HEK293 (cell line): Measurements from ENCODE around the gene TTC4.

ENCODE experiments used
- CTCF ChIA-PET: fragments of 350-600 bp; formaldehyde crosslinking; extraction: SDS; loops from one replicate; lab custom pipeline; 2021; ENCODE audit warnings: antibody characterized with exemption; lab: Yijun Ruan, JAX
- POLR2A ChIA-PET: fragments of 300-600 bp; formaldehyde crosslinking; extraction: SDS; loops from one replicate; lab custom pipeline; 2020; ENCODE audit warnings: antibody characterized with exemption, inconsistent platforms; lab: Yijun Ruan, JAX
- H3K27ac ChIP-seq: fragments of 200-500 bp; sonication (Bioruptor generic); 2 replicates; pipeline ENCODE4 v1.5.1; 2014; ENCODE audit warnings: low read depth, low read length, control low read depth, inconsistent platforms; ENCODE audit errors: extremely low read depth
- H3K36me3 ChIP-seq, 2 experiments: fragments of 200-500 bp in 1 of 2; sonication (Bioruptor generic) in 1 of 2; 1 replicate in 1 of 2; 2 replicates in 1 of 2; pipeline ENCODE4 v1.5.1; 2014 to 2017; ENCODE audit warnings: inconsistent platforms in 2 of 2, low read length in 2 of 2; ENCODE audit not compliant: control insufficient read depth in 2 of 2, insufficient read depth in 1 of 2
- H3K4me1 ChIP-seq: fragments of 200-500 bp; sonication (Bioruptor generic); 2 replicates; pipeline ENCODE4 v1.5.1; 2014; ENCODE audit warnings: mild to moderate bottlenecking, low read length, inconsistent platforms; ENCODE audit not compliant: control insufficient read depth, insufficient read depth
- H3K4me3 ChIP-seq: 2 replicates; pipeline ENCODE4 v1.5.1; 2011; ENCODE audit warnings: low read depth, mild to moderate bottlenecking, control low read depth, low read length, moderate library complexity
- H3K9me3 ChIP-seq: fragments of 200-500 bp; sonication (Bioruptor generic); 2 replicates; pipeline ENCODE4 v1.5.1; 2014; ENCODE audit warnings: low read depth, low read length, inconsistent platforms; ENCODE audit not compliant: control insufficient read depth, insufficient read depth
- HIC1 ChIP-seq: fragments of 450-650 bp; formaldehyde crosslinking; IDR thresholded peaks from 2 replicates; pipeline ENCODE4 v1.5.1; 2016; ENCODE audit warnings: missing biosample characterization, missing genetic modification characterization
- HOXC10 ChIP-seq: sonication (generic); formaldehyde crosslinking; IDR thresholded peaks from 2 replicates; pipeline ENCODE4 v1.8.1; 2023; ENCODE audit warnings: mild to moderate bottlenecking, missing genetic modification reagents
- MYNN ChIP-seq: fragments of 450-650 bp; formaldehyde crosslinking; IDR thresholded peaks from 2 replicates; pipeline ENCODE4 v1.5.1; 2016; ENCODE audit warnings: missing biosample characterization, missing genetic modification characterization, borderline replicate concordance
- PRDM6 ChIP-seq: fragments of 450-650 bp; formaldehyde crosslinking; IDR thresholded peaks from 2 replicates; pipeline ENCODE4 v1.5.1; 2017; ENCODE audit warnings: missing biosample characterization, missing genetic modification characterization
- REPIN1 ChIP-seq: fragments of 450-650 bp; formaldehyde crosslinking; IDR thresholded peaks from 2 replicates; pipeline ENCODE4 v1.5.1; 2017; ENCODE audit warnings: missing biosample characterization, missing genetic modification characterization, low read depth
- SALL2 ChIP-seq: fragments of 450-650 bp; formaldehyde crosslinking; IDR thresholded peaks from 2 replicates; pipeline ENCODE4 v1.5.0; 2017; ENCODE audit warnings: missing biosample characterization, mild to moderate bottlenecking, missing genetic modification characterization, borderline replicate concordance
- WT1 ChIP-seq: fragments of 450-650 bp; formaldehyde crosslinking; IDR thresholded peaks from 2 replicates; pipeline ENCODE4 v1.5.1; 2016; ENCODE audit warnings: missing biosample characterization, missing genetic modification characterization
- ZBTB1 ChIP-seq: fragments of 450-650 bp; formaldehyde crosslinking; IDR thresholded peaks from 2 replicates; pipeline ENCODE4 v1.5.1; 2016; ENCODE audit warnings: missing biosample characterization, missing genetic modification characterization
- ZIC2 ChIP-seq: fragments of 450-650 bp; formaldehyde crosslinking; IDR thresholded peaks from 2 replicates; pipeline ENCODE4 v1.5.1; 2016; ENCODE audit warnings: missing biosample characterization, missing genetic modification characterization
- ZNF133 ChIP-seq: fragments of 450-650 bp; formaldehyde crosslinking; IDR thresholded peaks from 2 replicates; pipeline ENCODE4 v1.5.1; 2016; ENCODE audit warnings: missing biosample characterization, missing genetic modification characterization
- ZNF155 ChIP-seq: fragments of 450-650 bp; formaldehyde crosslinking; IDR thresholded peaks from 2 replicates; pipeline ENCODE4 v1.5.1; 2016; ENCODE audit warnings: missing biosample characterization, missing genetic modification characterization
- ZNF221 ChIP-seq: fragments of 450-650 bp; formaldehyde crosslinking; IDR thresholded peaks from 2 replicates; pipeline ENCODE4 v1.5.1; 2017; ENCODE audit warnings: missing biosample characterization, missing genetic modification characterization, borderline replicate concordance
- ZNF223 ChIP-seq: fragments of 450-650 bp; formaldehyde crosslinking; IDR thresholded peaks from 2 replicates; pipeline ENCODE4 v1.5.1; 2016; ENCODE audit warnings: missing biosample characterization, missing genetic modification characterization
- ZNF239 ChIP-seq: fragments of 450-650 bp; formaldehyde crosslinking; IDR thresholded peaks from 2 replicates; pipeline ENCODE4 v1.5.1; 2016; ENCODE audit warnings: missing biosample characterization, missing genetic modification characterization
- ZNF426 ChIP-seq: fragments of 450-650 bp; formaldehyde crosslinking; IDR thresholded peaks from 2 replicates; pipeline ENCODE4 v1.5.1; 2017; ENCODE audit warnings: missing biosample characterization, missing genetic modification characterization, mild to moderate bottlenecking, inconsistent platforms, moderate library complexity
- ZNF473 ChIP-seq: fragments of 450-650 bp; formaldehyde crosslinking; IDR thresholded peaks from 2 replicates; pipeline ENCODE4 v1.5.1; 2017; ENCODE audit warnings: missing biosample characterization, missing genetic modification characterization
- ZNF621 ChIP-seq: fragments of 450-650 bp; formaldehyde crosslinking; IDR thresholded peaks from 2 replicates; pipeline ENCODE4 v1.5.1; 2017; ENCODE audit warnings: missing biosample characterization, missing genetic modification characterization
- ZNF623 ChIP-seq: fragments of 450-650 bp; formaldehyde crosslinking; IDR thresholded peaks from 2 replicates; pipeline ENCODE4 v1.5.1; 2016; ENCODE audit warnings: missing biosample characterization, missing genetic modification characterization
- ZNF639 ChIP-seq: fragments of 450-650 bp; formaldehyde crosslinking; IDR thresholded peaks from 2 replicates; pipeline ENCODE4 v1.5.1; 2016; ENCODE audit warnings: missing biosample characterization, missing genetic modification characterization
- ZNF658 ChIP-seq: fragments of 450-650 bp; formaldehyde crosslinking; IDR thresholded peaks from 2 replicates; pipeline ENCODE4; 2016; ENCODE audit warnings: missing biosample characterization, missing genetic modification characterization
- ZNF704 ChIP-seq: fragments of 450-650 bp; formaldehyde crosslinking; IDR thresholded peaks from 2 replicates; pipeline ENCODE4 v1.5.1; 2016; ENCODE audit warnings: missing biosample characterization, missing genetic modification characterization
- ZNF791 ChIP-seq: fragments of 450-650 bp; formaldehyde crosslinking; IDR thresholded peaks from 2 replicates; pipeline ENCODE4 v1.5.1; 2016; ENCODE audit warnings: missing biosample characterization, missing genetic modification characterization
- ZNF843 ChIP-seq: fragments of 450-650 bp; formaldehyde crosslinking; IDR thresholded peaks from 2 replicates; pipeline ENCODE4 v1.5.1; 2016; ENCODE audit warnings: missing biosample characterization, missing genetic modification characterization
- ZSCAN16 ChIP-seq: fragments of 450-650 bp; formaldehyde crosslinking; IDR thresholded peaks from 2 replicates; pipeline ENCODE4 v1.5.1; 2016; ENCODE audit warnings: missing biosample characterization, missing genetic modification characterization
- ZSCAN4 ChIP-seq: fragments of 450-650 bp; formaldehyde crosslinking; IDR thresholded peaks from 2 replicates; pipeline ENCODE4 v1.5.1; 2017; ENCODE audit warnings: missing biosample characterization, missing genetic modification characterization

The TTC4 gene

GRCh38 chr1:54666333-54666732 lies 49.3 kb upstream of the TTC4 start:
- TF ChIP-seq ZIC2 (tag by site-specific recombination): no peak
- TF ChIP-seq ZNF133 (tag by site-specific recombination): no peak
- TF ChIP-seq ZSCAN4 (tag by site-specific recombination): no peak
- TF ChIP-seq ZNF791 (tag by site-specific recombination): no peak
- TF ChIP-seq PRDM6 (tag by site-specific recombination): no peak
- TF ChIP-seq ZBTB1: no peak
- TF ChIP-seq ZNF843 (tag by site-specific recombination): no peak
- no peak for TF ChIP-seq ZNF239 (tag by site-specific recombination)
- TF ChIP-seq SALL2 (tag by site-specific recombination): no peak
- no peak for TF ChIP-seq ZNF658 (tag by site-specific recombination)
- TF ChIP-seq ZNF473 (tag by site-specific recombination): no peak
- no peak for TF ChIP-seq WT1 (tag by site-specific recombination)
- no peak for TF ChIP-seq ZNF639 (tag by site-specific recombination)
- TF ChIP-seq HIC1: no peak
- no peak for TF ChIP-seq ZSCAN16 (tag by site-specific recombination)
- no peak for TF ChIP-seq MYNN (tag by site-specific recombination)
- TF ChIP-seq ZNF221 (tag by site-specific recombination): no peak
- no peak for TF ChIP-seq REPIN1 (tag by site-specific recombination)
- TF ChIP-seq ZNF426 (tag by site-specific recombination): no peak
- Histone ChIP-seq H3K27ac (no peak overlapping the region), H3K4me3 (no peak overlapping the region), H3K9me3 (no peaks in the 10 kb centered on the region), H3K4me1 (no peaks in the 10 kb centered on the region), H3K36me3 (no peaks in the 10 kb centered on the region)
- CTCF ChIA-PET: interaction anchor here (1.5 kb wide), 1 partner anchor 143 kb away, joined by 4 read pairs; no protein-coding TSS in a partner anchor
- POLR2A ChIA-PET: no interaction called here

- no peak overlapping the region for H3K4me3 ChIP-seq
- ChIA-PET POLR2A (no interaction called here), CTCF (interaction anchor here (1.5 kb wide), 1 partner anchor 142 kb away, joined by 4 read pairs; no protein-coding TSS in a partner anchor)
- no peaks in the 10 kb centered on the region for H3K36me3 ChIP-seq
- H3K9me3 ChIP-seq: no peaks in the 10 kb centered on the region
- no peak overlapping the region for H3K27ac ChIP-seq
- H3K4me1 ChIP-seq: no peaks in the 10 kb centered on the region
- TF ChIP-seq ZNF704 (tag by site-specific recombination) (no peak), ZNF623 (tag by site-specific recombination) (no peak), ZNF155 (no peak), HOXC10 (CRISPR knock-in tag) (no peak), ZSCAN4 (tag by site-specific recombination) (no peak), ZNF223 (tag by site-specific recombination) (no peak), ZNF621 (tag by site-specific recombination) (no peak), HIC1 (no peak)
These were observed 47.9 kb upstream of the TTC4 start for GRCh38 chr1:54667797-54668196.
